Measurements from ENCODE around the gene IL37.

IL37 gene

GRCh38 chr2:112936927-112937232 is 25.9 kb downstream of the IL37 start:
- no peak for TF ChIP-seq CTCF (conservative IDR thresholded peaks at IDR 0.05; ENCODE audit: low read depth, low read length)
- no peak overlapping the region for H3K4me3 ChIP-seq (ENCODE audit: low read length)
- no peak for DNase-seq (ENCODE audit: low read depth)

GRCh38 chr2:112938904-112939303 is 27.9 kb downstream of the IL37 start:
- no peak overlapping the region for H3K4me3 ChIP-seq (ENCODE audit: low read length)
- no peak for TF ChIP-seq CTCF (conservative IDR thresholded peaks at IDR 0.05; ENCODE audit: low read depth, low read length)
- peak; percentile 34 for DNase-seq (ENCODE audit: low read depth)

GRCh38 chr2:112939425-112939824 is 28.5 kb downstream of the IL37 start:
- no peak for DNase-seq (ENCODE audit: low read depth)
- H3K4me3 ChIP-seq (ENCODE audit: low read length) = no peak overlapping the region
- no peak for TF ChIP-seq CTCF (conservative IDR thresholded peaks at IDR 0.05; ENCODE audit: low read depth, low read length)

GRCh38 chr2:112940859-112941625 is 30.1 kb downstream of the IL37 start:
- no peak for DNase-seq (ENCODE audit: low read depth)
- no peak for TF ChIP-seq CTCF (conservative IDR thresholded peaks at IDR 0.05; ENCODE audit: low read depth, low read length)
- H3K4me3 ChIP-seq (ENCODE audit: low read length) = no peak overlapping the region

GRCh38 chr2:112941753-112942653 is 31.0 kb downstream of the IL37 start:
- no peak for DNase-seq (ENCODE audit: low read depth)
- H3K4me3 ChIP-seq (ENCODE audit: low read length) = no peak overlapping the region
- peak; percentile 98 for TF ChIP-seq CTCF (conservative IDR thresholded peaks at IDR 0.05; ENCODE audit: low read depth, low read length)

GRCh38 chr2:112942654-112943002 is 31.7 kb downstream of the IL37 start:
- no peak overlapping the region for H3K4me3 ChIP-seq (ENCODE audit: low read length)
- peak; percentile 2 for TF ChIP-seq CTCF (conservative IDR thresholded peaks at IDR 0.05; ENCODE audit: low read depth, low read length)
- no peak for DNase-seq (ENCODE audit: low read depth)

- DNase-seq (ENCODE audit: low read depth) = no peak
- no peak overlapping the region for H3K4me3 ChIP-seq (ENCODE audit: low read length)
- TF ChIP-seq CTCF (conservative IDR thresholded peaks at IDR 0.05; ENCODE audit: low read depth, low read length) = no peak
Observed at GRCh38 chr2:112944971-112945370, 34.0 kb downstream of the IL37 start.

Data from retinal pigment epithelial cell (primary cell).